Measurements from ENCODE around the gene SLC26A2.

SLC26A2 gene

GRCh38 chr5:149936044-149936699 lies 24.4 kb upstream of the SLC26A2 start:
- H3K36me3 Mint-ChIP-seq (ENCODE audit: low read depth): no peaks in the 10 kb centered on the region
- H3K4me3 Mint-ChIP-seq: no peak overlapping the region
- TF ChIP-seq CTCF (IDR thresholded peaks at IDR 0.05; ENCODE audit: unreplicated experiment in 3 of 3): no peak
- no peaks in the 10 kb centered on the region for H3K9me3 Mint-ChIP-seq
- H3K27ac Mint-ChIP-seq: no peak overlapping the region
- peaks cover 21% of the 10 kb centered on the region for H3K27me3 Mint-ChIP-seq (ENCODE audit: low read depth)
- H3K4me1 Mint-ChIP-seq: peaks cover 6% of the 10 kb centered on the region

- Mint-ChIP-seq H3K36me3 (ENCODE audit: low read depth) (no peaks in the 10 kb centered on the region), H3K27me3 (ENCODE audit: low read depth) (peaks cover 19% of the 10 kb centered on the region), H3K27ac (peak overlapping the region in 1 of 3 experiments; percentile 8), H3K4me1 (peaks cover 6% of the 10 kb centered on the region), H3K9me3 (no peaks in the 10 kb centered on the region), H3K4me3 (no peak overlapping the region)
- TF ChIP-seq CTCF (IDR thresholded peaks at IDR 0.05; ENCODE audit: unreplicated experiment in 3 of 3): no peak
Measured at GRCh38 chr5:149936700-149937091, 23.9 kb upstream of the SLC26A2 start.

GRCh38 chr5:149937610-149938009 lies 22.9 kb upstream of the SLC26A2 start:
- TF ChIP-seq CTCF (IDR thresholded peaks at IDR 0.05; ENCODE audit: unreplicated experiment in 3 of 3): no peak
- Mint-ChIP-seq H3K4me1 (peaks cover 10% of the 10 kb centered on the region), H3K27me3 (ENCODE audit: low read depth) (peaks cover 13% of the 10 kb centered on the region), H3K9me3 (no peaks in the 10 kb centered on the region), H3K36me3 (ENCODE audit: low read depth) (no peaks in the 10 kb centered on the region), H3K4me3 (no peak overlapping the region), H3K27ac (no peak overlapping the region)

GRCh38 chr5:149938279-149938678 lies 22.3 kb upstream of the SLC26A2 start:
- TF ChIP-seq CTCF (IDR thresholded peaks at IDR 0.05; ENCODE audit: unreplicated experiment in 3 of 3): no peak
- H3K9me3 Mint-ChIP-seq: no peaks in the 10 kb centered on the region
- no peak overlapping the region for H3K4me3 Mint-ChIP-seq
- H3K36me3 Mint-ChIP-seq (ENCODE audit: low read depth): no peaks in the 10 kb centered on the region
- H3K27me3 Mint-ChIP-seq (ENCODE audit: low read depth): peaks cover 13% of the 10 kb centered on the region
- H3K4me1 Mint-ChIP-seq: peaks cover 13% of the 10 kb centered on the region
- H3K27ac Mint-ChIP-seq: no peak overlapping the region

- no peak overlapping the region for H3K27ac Mint-ChIP-seq
- no peaks in the 10 kb centered on the region for H3K36me3 Mint-ChIP-seq (ENCODE audit: low read depth)
- H3K9me3 Mint-ChIP-seq: no peaks in the 10 kb centered on the region
- TF ChIP-seq CTCF (IDR thresholded peaks at IDR 0.05; ENCODE audit: unreplicated experiment in 3 of 3): no peak
- H3K4me3 Mint-ChIP-seq: no peak overlapping the region
- H3K4me1 Mint-ChIP-seq: peaks cover 13% of the 10 kb centered on the region
- peaks cover 13% of the 10 kb centered on the region for H3K27me3 Mint-ChIP-seq (ENCODE audit: low read depth)
Measured at GRCh38 chr5:149938791-149939358, 21.7 kb upstream of the SLC26A2 start.

- H3K36me3 Mint-ChIP-seq (ENCODE audit: low read depth): no peaks in the 10 kb centered on the region
Measured at GRCh38 chr5:149939546-149939945, 21.0 kb upstream of the SLC26A2 start.

More at GRCh38 chr5:149939546-149939945, 21.0 kb upstream of the SLC26A2 start:
- H3K27ac Mint-ChIP-seq: no peak overlapping the region
- H3K27me3 Mint-ChIP-seq (ENCODE audit: low read depth): peaks cover 12% of the 10 kb centered on the region
- peaks cover 13% of the 10 kb centered on the region for H3K4me1 Mint-ChIP-seq
- H3K4me3 Mint-ChIP-seq: no peak overlapping the region
- no peaks in the 10 kb centered on the region for H3K9me3 Mint-ChIP-seq
- no peak for TF ChIP-seq CTCF (IDR thresholded peaks at IDR 0.05; ENCODE audit: unreplicated experiment in 3 of 3)

Data from nephron (organoid).